Hepatocyte (in vitro differentiated cells): ENCODE data around the gene HKDC1. TPM values are rescaled to one million over a fixed set of nuclear protein-coding genes. Genes with fewer than 3 reads are reported as not detected.

Source experiments
- DNase-seq: peaks from one replicate; pipeline ENCODE4 v3.0.0-alpha.2; 2016; ENCODE audit warnings: low spot score
- H2AFZ ChIP-seq: fragments of 200-600 bp; sonication (generic); 2 replicates; pipeline ENCODE4 v1.6.0; 2016; ENCODE audit warnings: antibody characterized with exemption, mild to moderate bottlenecking
- H3K27ac ChIP-seq: fragments of 200-600 bp; sonication (generic); 2 replicates; pipeline ENCODE4 v1.5.1; 2016; ENCODE audit warnings: mild to moderate bottlenecking
- H3K27me3 ChIP-seq: fragments of 200-600 bp; sonication (generic); 2 replicates; pipeline ENCODE4 v1.6.1; 2016
- H3K36me3 ChIP-seq: fragments of 200-600 bp; sonication (generic); replicated peaks from 2 replicates; pipeline ENCODE4 v1.5.1; 2016; ENCODE audit warnings: low read depth; ENCODE audit not compliant: insufficient read depth
- H3K4me1 ChIP-seq: fragments of 200-600 bp; sonication (generic); 2 replicates; pipeline ENCODE4 v1.5.1; 2016; ENCODE audit warnings: mild to moderate bottlenecking, moderate library complexity; ENCODE audit not compliant: insufficient read depth
- H3K4me2 ChIP-seq: fragments of 200-600 bp; sonication (generic); 2 replicates; pipeline ENCODE4 v1.6.0; 2016
- H3K4me3 ChIP-seq: fragments of 200-600 bp; sonication (generic); 2 replicates; pipeline ENCODE4 v1.5.1; 2016; ENCODE audit warnings: mild to moderate bottlenecking
- H3K79me2 ChIP-seq: fragments of 200-600 bp; sonication (generic); 2 replicates; pipeline ENCODE4 v1.6.0; 2017; ENCODE audit warnings: mild to moderate bottlenecking
- H3K9me2 ChIP-seq: fragments of 200-600 bp; sonication (generic); replicated peaks from 2 replicates; pipeline ENCODE4 v1.6.0; 2017; ENCODE audit warnings: mild to moderate bottlenecking; ENCODE audit not compliant: insufficient read depth
- H3K9me3 ChIP-seq: fragments of 200-600 bp; sonication (generic); 2 replicates; pipeline ENCODE4 v1.5.1; 2016; ENCODE audit warnings: low read depth, mild to moderate bottlenecking
- H4K20me1 ChIP-seq: fragments of 200-600 bp; sonication (generic); 2 replicates; pipeline ENCODE4 v1.6.0; 2016; ENCODE audit warnings: mild to moderate bottlenecking; ENCODE audit not compliant: insufficient read depth, poor library complexity, severe bottlenecking
- EZH2 ChIP-seq: fragments of 200-600 bp; sonication (generic); IDR thresholded peaks from 2 replicates; pipeline ENCODE4 v1.6.1; 2016; ENCODE audit warnings: antibody characterized with exemption, mild to moderate bottlenecking, borderline replicate concordance
- EZH2phosphoT487 ChIP-seq: fragments of 200-600 bp; sonication (generic); IDR thresholded peaks from one replicate; pipeline ENCODE4 v1.6.1; 2018; ENCODE audit warnings: antibody characterized with exemption, mild to moderate bottlenecking, low read depth, moderate library complexity; ENCODE audit not compliant: unreplicated experiment, severe bottlenecking
- WGBS: methylation state at CpG from one replicate; pipeline ENCODE4 v1.1.6; 2016; ENCODE audit warnings: low lambda C conversion rate; ENCODE audit errors: missing lambda C conversion rate; 5-methylcytosine and 5-hydroxymethylcytosine counted together
- polyA plus RNA-seq: library from polyadenylated mRNA; unstranded; fragments of >200 nt; fragmentation: Nextera tagmentation; extraction: Ambion mirVana; gene quantifications from 2 replicates; pipeline ENCODE4 v1.2.1, GENCODE V29; 2016
- total RNA-seq: library from RNA; depleted of rRNA; stranded (reverse); fragments of >200 nt; gene quantifications from 2 replicates; pipeline ENCODE4 v1.2.3, GENCODE V29; 2014
- TF ChIP-seq, protein P1 (sequence below): fragments of 200-600 bp; sonication (generic); IDR thresholded peaks from 2 replicates; pipeline ENCODE4 v1.5.1; 2016; ENCODE audit warnings: antibody characterized with exemption, mild to moderate bottlenecking; ENCODE audit not compliant: poor library complexity

The HKDC1 gene
- total and polyA plus RNA-seq, 2 experiments from 2014 or later, result 23.6 to 27.9 TPM

DNA sequence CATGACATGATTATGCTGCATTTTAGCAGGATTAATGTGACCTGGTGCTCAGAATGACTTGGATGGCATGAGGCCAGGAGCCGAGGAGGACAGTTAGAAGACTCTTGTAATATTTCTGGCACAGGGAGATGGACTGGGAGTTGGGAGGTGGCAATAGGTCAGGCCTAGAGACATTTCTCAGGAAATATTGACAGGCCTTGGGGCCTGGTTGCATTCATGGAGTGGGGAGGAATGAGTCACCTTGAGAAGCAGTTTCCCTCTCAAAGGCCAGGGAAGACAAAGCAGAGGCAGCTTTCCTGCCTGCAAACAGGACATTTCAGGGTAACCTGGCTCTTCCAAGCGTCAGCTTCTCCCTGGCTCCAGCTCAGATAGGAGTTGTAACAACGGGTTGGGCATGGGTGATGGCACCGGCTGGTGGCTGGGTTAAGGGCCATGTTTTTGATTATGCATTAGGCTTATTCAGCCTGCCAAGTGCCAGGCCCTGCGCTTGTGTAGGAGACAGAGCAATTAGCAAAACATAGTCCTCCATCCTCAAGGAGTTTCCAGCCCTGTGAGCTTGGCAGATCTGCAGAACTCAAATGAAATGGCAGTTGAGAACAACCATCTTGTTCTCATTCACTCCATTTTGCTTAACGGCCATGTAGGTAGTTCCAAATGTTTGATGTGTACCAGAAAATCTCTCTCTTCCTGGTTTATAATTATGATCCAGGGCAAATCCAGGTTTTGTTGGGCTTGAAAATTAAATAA, 96.4 kb downstream of the HKDC1 start:
- Histone ChIP-seq H3K9me3 (no peaks in the 10 kb centered on the region), H3K4me3 (no peak overlapping the region), H3K79me2 (peaks cover 27% of the 10 kb centered on the region), H3K36me3 (no peaks in the 10 kb centered on the region), H3K4me1 (peaks cover 38% of the 10 kb centered on the region), H2AFZ (no peak overlapping the region), H3K4me2 (no peak overlapping the region), H4K20me1 (peaks cover 11% of the 10 kb centered on the region), H3K27ac (peak overlapping the region; percentile 34), H3K9me2 (no peaks in the 10 kb centered on the region), H3K27me3 (no peaks in the 10 kb centered on the region)
- DNase-seq, result peak; percentile 57
- WGBS, result 80% methylated on average over 6 of the region's 6 CpGs
- TF ChIP-seq EZH2phosphoT487, result no peak
- TF ChIP-seq EZH2, result no peak
- TF ChIP-seq, protein P1, sequence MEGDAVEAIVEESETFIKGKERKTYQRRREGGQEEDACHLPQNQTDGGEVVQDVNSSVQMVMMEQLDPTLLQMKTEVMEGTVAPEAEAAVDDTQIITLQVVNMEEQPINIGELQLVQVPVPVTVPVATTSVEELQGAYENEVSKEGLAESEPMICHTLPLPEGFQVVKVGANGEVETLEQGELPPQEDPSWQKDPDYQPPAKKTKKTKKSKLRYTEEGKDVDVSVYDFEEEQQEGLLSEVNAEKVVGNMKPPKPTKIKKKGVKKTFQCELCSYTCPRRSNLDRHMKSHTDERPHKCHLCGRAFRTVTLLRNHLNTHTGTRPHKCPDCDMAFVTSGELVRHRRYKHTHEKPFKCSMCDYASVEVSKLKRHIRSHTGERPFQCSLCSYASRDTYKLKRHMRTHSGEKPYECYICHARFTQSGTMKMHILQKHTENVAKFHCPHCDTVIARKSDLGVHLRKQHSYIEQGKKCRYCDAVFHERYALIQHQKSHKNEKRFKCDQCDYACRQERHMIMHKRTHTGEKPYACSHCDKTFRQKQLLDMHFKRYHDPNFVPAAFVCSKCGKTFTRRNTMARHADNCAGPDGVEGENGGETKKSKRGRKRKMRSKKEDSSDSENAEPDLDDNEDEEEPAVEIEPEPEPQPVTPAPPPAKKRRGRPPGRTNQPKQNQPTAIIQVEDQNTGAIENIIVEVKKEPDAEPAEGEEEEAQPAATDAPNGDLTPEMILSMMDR, result no peak

Other genes starting within 250 kb of the HKDC1 start
- 32.6 and 40.5 TPM in 2 replicates for gene KIFBP, start 231.5 kb upstream of the HKDC1 start, total RNA-seq
- gene KIFBP, start 231.5 kb upstream of the HKDC1 start, polyA plus RNA-seq, result 33.8 and 35.1 TPM in 2 replicates
- gene SRGN, start 132.2 kb upstream of the HKDC1 start, total RNA-seq, result 0.68 and 2.5 TPM in 2 replicates
- gene SRGN, start 132.2 kb upstream of the HKDC1 start, polyA plus RNA-seq, result 0.36 TPM in 1 of 2 replicates, not detected in the other
- gene VPS26A, start 96.2 kb upstream of the HKDC1 start, total RNA-seq, result 51.7 and 57.6 TPM in 2 replicates
- gene VPS26A, start 96.2 kb upstream of the HKDC1 start, polyA plus RNA-seq, result 58.7 and 71.2 TPM in 2 replicates
- 25.2 and 27.6 TPM in 2 replicates for gene SUPV3L1, start 40.1 kb upstream of the HKDC1 start, total RNA-seq
- 25.9 and 27.9 TPM in 2 replicates for gene SUPV3L1, start 40.1 kb upstream of the HKDC1 start, polyA plus RNA-seq
- gene HK1, start 58.2 kb downstream of the HKDC1 start, total RNA-seq, result 24.3 and 31.1 TPM in 2 replicates
- gene HK1, start 58.2 kb downstream of the HKDC1 start, polyA plus RNA-seq, result 42.5 and 55.4 TPM in 2 replicates
- 0.07 TPM in 1 of 2 replicates, not detected in the other for gene TACR2, start 196.6 kb downstream of the HKDC1 start, total RNA-seq
- gene TACR2, start 196.6 kb downstream of the HKDC1 start, polyA plus RNA-seq, result 0.63 TPM in 1 of 2 replicates, not detected in the other
- 25.8 and 29.0 TPM in 2 replicates for gene TSPAN15, start 231.1 kb downstream of the HKDC1 start, total RNA-seq
- 58.5 and 66.4 TPM in 2 replicates for gene TSPAN15, start 231.1 kb downstream of the HKDC1 start, polyA plus RNA-seq